Glutamatergic neuron (in vitro differentiated cells): ENCODE measurements around the gene FGA. TPM values are rescaled to one million over a fixed set of nuclear protein-coding genes. Genes with fewer than 3 reads are reported as not detected.

ENCODE experiments used
- DNase-seq: peaks from one replicate; pipeline ENCODE4 v3.0.0; 2022
- H3K27ac Mint-ChIP-seq: one replicate; pipeline ENCODE4 v1.8.0; 2020; ENCODE audit warnings: mild to moderate bottlenecking, mixed read lengths, inconsistent platforms; ENCODE audit not compliant: unreplicated experiment
- H3K27me3 Mint-ChIP-seq: one replicate; pipeline ENCODE4 v1.8.0; 2020; ENCODE audit warnings: mild to moderate bottlenecking, moderate library complexity, mixed read lengths, inconsistent platforms; ENCODE audit not compliant: unreplicated experiment
- H3K36me3 Mint-ChIP-seq: one replicate; pipeline ENCODE4 v1.8.0; 2020; ENCODE audit warnings: mild to moderate bottlenecking, mixed read lengths, inconsistent platforms; ENCODE audit not compliant: unreplicated experiment
- H3K4me1 Mint-ChIP-seq: one replicate; pipeline ENCODE4 v1.8.0; 2020; ENCODE audit warnings: mild to moderate bottlenecking, low read depth, mixed read lengths, inconsistent platforms; ENCODE audit not compliant: unreplicated experiment
- H3K4me3 Mint-ChIP-seq: one replicate; pipeline ENCODE4 v1.8.0; 2020; ENCODE audit warnings: mild to moderate bottlenecking, mixed read lengths, inconsistent platforms; ENCODE audit not compliant: unreplicated experiment
- H3K9me3 Mint-ChIP-seq: one replicate; pipeline ENCODE4 v1.8.0; 2020; ENCODE audit warnings: mild to moderate bottlenecking, moderate library complexity, mixed read lengths, inconsistent platforms; ENCODE audit not compliant: unreplicated experiment
- CTCF ChIP-seq: fragments of 200-600 bp; sonication (generic); IDR thresholded peaks from one replicate; pipeline ENCODE4 v1.5.0; 2021; ENCODE audit not compliant: partially characterized antibody, unreplicated experiment
- total RNA-seq: library from RNA; stranded (reverse); fragmentation: NEBNext Ultra II Directional; extraction: Animal tissue kit (Norgen Biotek cat#: 25700); gene quantifications from one replicate; pipeline ENCODE4 v1.2.1, GENCODE V29; 2021; ENCODE audit not compliant: unreplicated experiment

The FGA gene
- total RNA-seq, 1 donor from 2014 or later = not detected

GRCh38 chr4:154562697-154563254 lies 27.8 kb downstream of the FGA start, which contains the start of gene FGB:
TSS of gene FGB (plus strand) at chr4:154563011. CDS start at chr4:154563019, 8 bp downstream.
- H3K4me3 Mint-ChIP-seq = no peak within 1 kb of the TSS
- no peak for DNase-seq
- H3K36me3 Mint-ChIP-seq = no peaks in the 10 kb centered on the region
- TF ChIP-seq CTCF = no peak
- H3K4me1 Mint-ChIP-seq = peaks cover 3% of the 10 kb centered on the region
- no peaks in the 10 kb centered on the region for H3K9me3 Mint-ChIP-seq
- H3K27me3 Mint-ChIP-seq = peaks cover 1% of the 10 kb centered on the region
- H3K27ac Mint-ChIP-seq = no peak within 1 kb of the TSS

- H3K27ac Mint-ChIP-seq = no peak overlapping the region
- H3K4me1 Mint-ChIP-seq = no peaks in the 10 kb centered on the region
- H3K36me3 Mint-ChIP-seq = no peaks in the 10 kb centered on the region
- H3K27me3 Mint-ChIP-seq = peaks cover 1% of the 10 kb centered on the region
- no peak overlapping the region for H3K4me3 Mint-ChIP-seq
- no peak for TF ChIP-seq CTCF
- no peaks in the 10 kb centered on the region for H3K9me3 Mint-ChIP-seq
- DNase-seq = no peak
Measured at GRCh38 chr4:154560824-154561231, 29.7 kb downstream of the FGA start.

- no peak overlapping the region for H3K27ac Mint-ChIP-seq
- H3K27me3 Mint-ChIP-seq = peaks cover 1% of the 10 kb centered on the region
- no peaks in the 10 kb centered on the region for H3K9me3 Mint-ChIP-seq
- no peaks in the 10 kb centered on the region for H3K4me1 Mint-ChIP-seq
- TF ChIP-seq CTCF = no peak
- H3K36me3 Mint-ChIP-seq = no peaks in the 10 kb centered on the region
- no peak for DNase-seq
- no peak overlapping the region for H3K4me3 Mint-ChIP-seq
Measured at GRCh38 chr4:154560419-154560801, 30.1 kb downstream of the FGA start.

- Mint-ChIP-seq H3K36me3 (no peaks in the 10 kb centered on the region), H3K27me3 (peaks cover 1% of the 10 kb centered on the region), H3K9me3 (no peaks in the 10 kb centered on the region), H3K27ac (no peak overlapping the region), H3K4me1 (no peaks in the 10 kb centered on the region), H3K4me3 (no peak overlapping the region)
- no peak for DNase-seq
- peak; percentile 69 for TF ChIP-seq CTCF
Measured at GRCh38 chr4:154559494-154560418, 30.8 kb downstream of the FGA start.

GRCh38 chr4:154559141-154559493 lies 31.4 kb downstream of the FGA start:
- no peak for TF ChIP-seq CTCF
- Mint-ChIP-seq H3K9me3 (no peaks in the 10 kb centered on the region), H3K36me3 (no peaks in the 10 kb centered on the region), H3K4me3 (no peak overlapping the region), H3K27ac (no peak overlapping the region), H3K27me3 (peaks cover 1% of the 10 kb centered on the region), H3K4me1 (no peaks in the 10 kb centered on the region)
- no peak for DNase-seq
